Renal cortex interstitium (tissue), 11 donors: ENCODE results near the gene GPR62. TPM values are rescaled to one million over a fixed set of nuclear protein-coding genes. Genes with fewer than 3 reads are reported as not detected.
A peak's percentile ranks its signal among the peaks of the same experiment; 100 is the strongest.

Experiments used
- DNase-seq, 11 donors: peaks; one replicate each; pipeline ENCODE4 v3.0.0-alpha.2; 2013; ENCODE audit warnings: low read depth in 9 of 11, low spot score in 4 of 11; ENCODE audit errors: extremely low read depth in 1 of 11
- polyA plus RNA-seq, 3 donors: library from polyadenylated mRNA; unstranded; fragments of 120-200 nt; gene quantifications; one replicate each; pipeline ENCODE4 v1.2.1, GENCODE V29; 2013; ENCODE audit not compliant: insufficient read length in 3 of 3

The GPR62 gene
- polyA plus RNA-seq, 3 donors: 0.40 to 0.83 (median 0.53) TPM

GRCh38 chr3:51946796-51947195, 8.4 kb upstream of the GPR62 start:
- DNase-seq: no peak

GRCh38 chr3:51947215-51947900, 7.8 kb upstream of the GPR62 start:
- DNase-seq: no peak

- DNase-seq: no peak
Measured at GRCh38 chr3:51948016-51948580, 7.1 kb upstream of the GPR62 start.

GRCh38 chr3:51949121-51949520, 6.1 kb upstream of the GPR62 start:
- no peak for DNase-seq

- no peak for DNase-seq
Measured at GRCh38 chr3:51950899-51951298, 4.3 kb upstream of the GPR62 start.

- DNase-seq: no peak
Measured at GRCh38 chr3:51953445-51953844, 1.7 kb upstream of the GPR62 start.

GRCh38 chr3:51954105-51954504, 1.1 kb upstream of the GPR62 start:
- DNase-seq: no peak

GRCh38 chr3:51954713-51955112, 468 bp upstream of the GPR62 start:
- DNase-seq: no peak

- peak in 3 of 11 donors; percentile 38 to 57 (median 53) for DNase-seq
Measured at GRCh38 chr3:51955893-51956770, 951 bp downstream of the GPR62 start.

GRCh38 chr3:51957520-51958205, 2.5 kb downstream of the GPR62 start:
- DNase-seq: no peak

- DNase-seq: no peak
Measured at GRCh38 chr3:51958603-51959521, 3.7 kb downstream of the GPR62 start.

- DNase-seq: no peak
Measured at GRCh38 chr3:51959651-51960050, 4.5 kb downstream of the GPR62 start.

- no peak for DNase-seq
Measured at GRCh38 chr3:51960386-51960785, 5.2 kb downstream of the GPR62 start.

GRCh38 chr3:51961011-51961410, 5.8 kb downstream of the GPR62 start:
- DNase-seq: no peak

- no peak for DNase-seq
Measured at GRCh38 chr3:51961602-51962569, 6.7 kb downstream of the GPR62 start.

- DNase-seq: no peak
Measured at GRCh38 chr3:51962854-51963530, 7.8 kb downstream of the GPR62 start.

- DNase-seq: peak in 4 of 11 donors; percentile 55 to 72 (median 64)
Measured at GRCh38 chr3:51963951-51964451, 8.8 kb downstream of the GPR62 start.
